GM18526 (cell line): Measurements from ENCODE around the gene PANK1.

Experiments
- POLR2A ChIP-seq: IDR thresholded peaks from 3 replicates; pipeline ENCODE4 v1.6.1; 2011; ENCODE audit not compliant: insufficient read length; ENCODE audit errors: extremely low read depth

Gene PANK1

GRCh38 chr10:89659143-89660131, 14.4 kb upstream of the PANK1 start:
- TF ChIP-seq POLR2A = no peak

DNA sequence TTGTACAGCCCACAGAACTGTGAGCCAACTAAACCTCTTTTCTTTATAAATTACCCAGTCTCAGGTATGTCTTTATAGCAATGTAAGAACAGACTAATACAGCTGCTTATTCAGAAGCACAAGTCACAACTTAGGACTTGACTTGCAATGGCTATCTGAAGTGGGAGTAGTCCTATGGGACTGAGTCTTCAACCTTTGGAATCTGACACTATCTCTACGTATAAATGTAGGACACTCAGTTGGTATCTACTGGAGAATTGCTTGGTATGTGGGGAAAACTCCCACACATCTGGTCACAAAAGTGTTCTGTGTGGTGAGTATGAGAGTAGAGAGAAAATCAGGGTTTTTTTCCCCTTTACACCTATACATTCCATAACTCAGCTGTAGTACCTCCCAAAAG, 12.3 kb upstream of the PANK1 start:
- TF ChIP-seq POLR2A = no peak

- TF ChIP-seq POLR2A = no peak
Observed at GRCh38 chr10:89655722-89656121, 10.7 kb upstream of the PANK1 start.

DNA sequence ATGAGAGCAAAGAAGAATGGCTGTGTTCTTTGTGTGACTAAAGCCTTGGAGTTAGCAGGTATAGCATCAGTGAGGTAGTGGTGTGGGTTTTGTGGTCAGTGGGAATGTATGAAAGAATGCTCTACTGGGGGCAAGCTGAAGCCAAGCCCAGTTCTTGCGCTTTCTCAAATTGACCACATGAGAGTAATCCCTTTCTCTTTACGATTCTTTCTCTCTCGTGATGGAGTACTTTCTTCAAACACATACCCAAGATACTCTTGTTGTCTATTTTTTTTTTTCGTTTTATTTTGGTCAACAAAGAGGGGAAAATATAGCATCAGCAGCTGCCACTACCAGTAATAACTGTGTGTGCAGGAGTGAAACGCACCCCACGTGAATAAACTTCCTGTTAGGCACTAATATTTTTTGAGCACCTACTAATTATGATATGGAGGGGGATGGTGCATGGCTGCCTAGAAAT, 8.4 kb upstream of the PANK1 start:
- no peak for TF ChIP-seq POLR2A

DNA sequence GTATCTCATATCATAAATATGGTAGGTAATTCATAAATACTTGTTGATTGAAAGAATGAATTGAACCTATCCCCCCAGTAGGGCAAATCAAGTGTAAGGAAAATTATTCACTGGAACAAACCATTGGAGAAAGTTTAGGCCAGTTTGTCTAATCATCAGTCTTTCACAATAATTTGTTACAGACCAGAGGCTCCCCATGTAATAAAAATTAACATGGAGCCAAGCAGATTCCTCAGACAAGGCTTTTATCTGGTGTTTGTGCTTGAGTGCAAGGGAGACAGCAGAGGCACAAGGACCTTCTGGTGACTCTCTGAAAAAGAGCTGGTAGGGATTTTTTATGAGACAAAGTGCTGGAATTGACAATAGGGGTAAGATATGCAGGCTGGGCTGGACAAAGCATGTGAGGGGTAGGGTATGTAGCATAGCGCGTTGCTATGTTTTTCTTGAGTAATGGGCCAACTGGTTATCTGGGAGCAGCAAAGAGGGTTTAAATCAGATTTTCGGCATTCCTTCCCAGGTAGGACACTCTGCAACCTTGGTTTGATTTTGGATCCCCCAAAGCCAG, 7.8 kb upstream of the PANK1 start:
- TF ChIP-seq POLR2A = no peak

DNA sequence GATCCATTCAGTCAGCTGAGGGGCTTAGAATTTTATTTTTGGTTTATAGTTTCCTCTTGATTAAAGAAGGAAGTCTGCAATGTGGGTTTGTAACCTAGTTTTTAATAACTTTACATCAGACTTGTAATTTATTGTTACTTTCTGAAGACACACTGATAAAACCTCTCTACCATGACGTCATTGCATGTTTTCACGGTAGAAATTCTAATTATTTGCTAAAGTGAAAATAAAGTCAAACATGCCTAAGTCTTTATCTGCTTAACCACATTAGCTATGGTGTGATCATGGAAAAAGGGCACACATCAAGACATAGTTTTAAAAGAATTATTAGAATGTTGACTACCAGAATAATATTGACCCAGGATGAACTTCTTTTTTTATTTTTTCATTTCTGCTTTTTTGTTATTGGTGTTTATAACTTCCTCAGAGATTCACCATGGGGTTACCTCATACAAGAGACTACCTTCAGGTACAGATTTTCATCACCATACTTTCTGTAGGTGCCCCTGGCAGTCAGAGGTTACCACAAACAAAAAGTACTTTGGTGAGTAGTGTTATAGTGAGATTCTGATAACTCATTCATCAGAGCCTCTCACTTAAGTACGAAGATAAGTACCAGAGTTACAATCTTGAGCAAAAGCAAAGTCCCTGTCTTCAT, 7.0 kb upstream of the PANK1 start:
- TF ChIP-seq POLR2A = no peak

DNA sequence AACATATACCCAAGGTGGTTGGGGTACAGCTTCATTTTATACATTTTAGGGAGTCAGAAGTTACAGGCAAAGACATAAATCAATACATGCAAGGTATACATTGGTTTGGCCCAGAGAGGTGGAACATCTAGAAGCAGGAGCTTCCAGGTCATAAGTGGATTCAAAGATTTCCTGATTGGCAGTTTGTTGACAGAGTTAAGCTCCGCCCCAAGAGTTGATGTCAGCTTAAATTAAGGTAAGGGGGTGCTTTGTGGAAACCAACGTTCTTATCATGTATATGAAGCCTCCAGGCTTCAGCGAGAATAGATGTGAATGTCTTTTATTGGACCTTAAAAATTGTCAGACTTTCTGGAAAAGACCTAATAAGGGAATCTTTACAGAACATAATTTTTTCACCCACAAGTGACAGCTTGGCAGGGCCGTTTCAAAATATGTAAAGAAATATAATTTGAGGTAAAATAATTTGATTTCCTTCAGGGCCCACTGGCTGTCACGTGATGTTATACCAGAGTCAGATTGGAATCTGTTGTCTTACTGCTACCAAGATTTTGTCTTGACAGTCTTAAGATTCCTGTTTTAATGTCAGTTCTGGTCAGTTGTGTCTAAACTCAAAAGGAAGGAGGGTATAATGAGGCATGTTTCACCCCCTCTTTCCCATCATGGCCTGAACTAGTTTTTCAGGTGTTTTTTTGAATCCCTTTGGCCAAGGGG, 6.3 kb upstream of the PANK1 start:
- no peak for TF ChIP-seq POLR2A

DNA sequence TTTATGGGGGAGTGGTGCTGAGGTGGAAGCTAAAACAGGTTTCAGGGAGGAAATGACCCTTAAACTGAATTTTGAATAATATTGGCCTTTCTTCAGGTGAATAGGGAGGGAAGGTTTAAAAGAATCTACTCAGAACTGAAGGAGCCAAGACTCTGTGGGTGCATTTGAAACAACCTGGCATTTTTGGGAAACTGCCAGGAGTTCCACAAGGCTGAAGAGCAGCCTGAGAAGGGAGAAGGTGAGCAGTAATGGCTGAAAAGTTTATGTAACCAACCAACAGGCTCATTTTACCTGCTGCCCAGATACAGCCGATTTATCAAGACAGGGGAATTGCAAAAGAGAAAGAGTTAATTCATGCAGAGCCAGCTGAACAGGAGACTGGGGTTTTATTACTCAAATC, 4.0 kb upstream of the PANK1 start:
- no peak for TF ChIP-seq POLR2A

GRCh38 chr10:89648074-89648473, 3.0 kb upstream of the PANK1 start:
- no peak for TF ChIP-seq POLR2A

DNA sequence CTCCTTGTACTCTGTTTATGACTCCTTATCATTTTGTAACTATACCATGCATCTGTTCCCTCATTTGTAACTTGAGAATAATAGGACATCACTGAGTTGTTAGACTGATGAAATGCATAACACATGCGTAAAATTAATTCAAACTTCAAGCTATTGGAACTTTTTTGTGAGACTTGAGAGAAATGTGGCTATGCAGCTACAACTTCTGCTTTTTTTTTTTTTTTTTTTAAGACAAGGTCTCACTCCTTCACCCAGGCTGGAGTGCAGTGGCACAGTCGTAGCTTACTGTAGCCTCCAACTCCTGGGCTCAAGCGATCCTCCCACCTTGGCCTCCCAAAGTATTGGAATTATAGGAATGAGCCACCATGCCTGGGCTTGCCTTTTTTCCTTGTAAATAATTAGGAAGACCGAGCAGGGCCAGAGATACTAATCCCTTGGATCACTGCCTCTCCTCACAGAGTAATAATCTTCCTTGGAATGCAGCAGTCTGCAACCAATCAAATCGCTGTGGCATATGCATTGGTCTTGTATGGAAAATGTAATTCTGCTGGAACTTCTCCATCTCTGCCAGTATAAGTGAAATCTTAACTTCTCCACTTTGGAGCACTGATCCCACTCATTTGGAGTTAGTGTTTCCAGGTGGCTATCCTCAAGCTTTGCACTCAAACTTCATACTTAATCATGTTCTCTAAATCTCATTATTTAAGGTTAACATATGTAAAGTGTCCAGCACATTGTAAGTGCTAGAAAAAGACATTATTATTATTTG, 2.0 kb upstream of the PANK1 start:
- TF ChIP-seq POLR2A = no peak

- no peak for TF ChIP-seq POLR2A
Observed at GRCh38 chr10:89645742-89646172, 715 bp upstream of the PANK1 start.

DNA sequence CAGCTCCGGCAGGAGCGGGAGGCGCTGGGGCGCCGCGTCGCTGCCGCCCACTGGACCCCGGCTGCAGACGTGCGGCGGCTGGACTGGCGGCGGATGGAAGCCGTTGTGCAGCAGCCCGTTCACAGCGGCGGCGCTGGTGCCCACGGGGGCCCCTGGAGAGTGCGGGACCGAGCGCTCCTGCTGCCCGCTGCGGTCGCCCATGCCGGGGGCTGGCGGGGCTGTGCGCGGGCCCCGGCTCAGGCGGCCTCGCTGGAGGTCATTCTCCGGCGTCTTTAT, 413 bp downstream of the PANK1 start:
- TF ChIP-seq POLR2A = no peak

- TF ChIP-seq POLR2A = peak; percentile 94
Observed at GRCh38 chr10:89643812-89644690, 991 bp downstream of the PANK1 start.

DNA sequence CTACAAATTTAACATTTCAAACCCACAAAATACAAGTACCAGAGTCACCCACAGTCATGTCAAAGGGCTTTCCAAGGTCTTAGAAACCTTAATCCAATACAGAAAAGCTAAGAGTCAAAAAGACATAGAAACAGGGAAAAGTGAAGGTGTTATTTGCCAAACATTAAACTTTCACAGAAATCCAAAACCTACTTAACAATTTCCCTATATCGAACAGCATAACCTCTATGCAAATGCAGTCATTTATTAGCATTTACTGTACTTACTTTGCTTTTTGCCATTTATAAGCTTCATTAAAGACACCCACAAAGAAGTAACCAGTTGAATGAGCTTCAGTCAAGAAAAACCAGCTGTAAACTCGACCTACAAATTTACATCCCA, 1.6 kb downstream of the PANK1 start:
- TF ChIP-seq POLR2A = no peak
